Measurements from ENCODE around the gene PKP3. TPM values are rescaled to one million over a fixed set of nuclear protein-coding genes. Genes with fewer than 3 reads are reported as not detected.
A peak's percentile ranks its signal among the peaks of the same experiment; 100 is the strongest.

The PKP3 gene
- total RNA-seq, 4 donors from 2014 or later = 0.46 to 5.1 (median 1.5) TPM; not detected in 1

DNA sequence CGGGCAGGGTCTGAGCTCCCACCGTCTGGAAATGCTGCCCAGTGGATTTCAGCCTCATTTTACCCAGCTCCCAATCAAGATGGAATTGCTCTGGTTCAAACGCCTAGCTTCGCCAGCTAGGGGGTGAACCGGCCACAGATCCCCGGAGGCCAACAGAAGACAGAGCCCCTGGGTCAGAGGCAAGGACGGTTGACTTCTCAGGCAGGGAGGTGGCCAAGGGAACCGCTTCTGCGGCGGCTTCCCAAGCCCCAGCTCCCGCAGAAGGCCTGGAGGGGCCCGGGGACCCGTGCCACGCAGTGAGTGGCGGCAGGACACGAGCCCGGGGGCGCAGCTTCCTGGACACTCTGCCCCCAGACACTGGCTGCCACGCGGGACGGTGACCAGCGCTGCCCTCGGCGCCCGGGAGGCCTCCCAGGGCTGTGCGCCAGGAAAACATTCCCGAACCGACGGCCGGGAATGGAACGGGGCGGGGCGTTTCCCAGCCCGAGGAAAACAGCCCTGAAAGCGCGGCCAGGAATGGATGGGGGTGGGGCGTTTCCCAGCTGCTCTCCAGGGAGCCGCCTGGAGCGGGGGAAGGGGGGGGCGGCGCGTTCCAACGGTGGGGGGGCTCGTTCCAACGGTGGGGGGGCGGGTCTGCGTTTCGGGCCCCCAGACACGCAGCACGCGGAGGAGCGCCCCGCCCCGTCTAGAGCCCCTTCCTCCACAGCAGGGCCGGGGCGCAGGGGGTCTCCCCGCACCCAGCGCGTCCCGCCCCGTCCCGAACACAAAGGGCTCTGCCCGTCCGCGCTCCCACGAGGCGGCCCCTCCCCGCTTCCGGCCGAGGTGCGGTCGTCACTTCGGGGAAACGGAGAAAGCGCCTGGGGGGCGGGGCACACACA, 38.2 kb upstream of the PKP3 start:
- Histone ChIP-seq H3K9me3 (no peaks in the 10 kb centered on the region), H3K4me3 (peak overlapping the region; percentile 27 to 32), H3K36me3 (no peaks in the 10 kb centered on the region), H3K27me3 (no peaks in the 10 kb centered on the region), H3K27ac (peak overlapping the region; percentile 98 to 99), H3K4me1 (peaks cover 10 to 11% of the 10 kb centered on the region in 2 donors)
- DNase-seq = peak; percentile 98
- peak; percentile 22 to 61 for TF ChIP-seq POLR2A (IDR thresholded peaks at IDR 0.05)
- TF ChIP-seq, protein P1, sequence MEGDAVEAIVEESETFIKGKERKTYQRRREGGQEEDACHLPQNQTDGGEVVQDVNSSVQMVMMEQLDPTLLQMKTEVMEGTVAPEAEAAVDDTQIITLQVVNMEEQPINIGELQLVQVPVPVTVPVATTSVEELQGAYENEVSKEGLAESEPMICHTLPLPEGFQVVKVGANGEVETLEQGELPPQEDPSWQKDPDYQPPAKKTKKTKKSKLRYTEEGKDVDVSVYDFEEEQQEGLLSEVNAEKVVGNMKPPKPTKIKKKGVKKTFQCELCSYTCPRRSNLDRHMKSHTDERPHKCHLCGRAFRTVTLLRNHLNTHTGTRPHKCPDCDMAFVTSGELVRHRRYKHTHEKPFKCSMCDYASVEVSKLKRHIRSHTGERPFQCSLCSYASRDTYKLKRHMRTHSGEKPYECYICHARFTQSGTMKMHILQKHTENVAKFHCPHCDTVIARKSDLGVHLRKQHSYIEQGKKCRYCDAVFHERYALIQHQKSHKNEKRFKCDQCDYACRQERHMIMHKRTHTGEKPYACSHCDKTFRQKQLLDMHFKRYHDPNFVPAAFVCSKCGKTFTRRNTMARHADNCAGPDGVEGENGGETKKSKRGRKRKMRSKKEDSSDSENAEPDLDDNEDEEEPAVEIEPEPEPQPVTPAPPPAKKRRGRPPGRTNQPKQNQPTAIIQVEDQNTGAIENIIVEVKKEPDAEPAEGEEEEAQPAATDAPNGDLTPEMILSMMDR (IDR thresholded peaks at IDR 0.05) = peak in 1 of 4 experiments; percentile 2
- intact Hi-C loops (cut with DNase I; ENCODE audit: low total_unique reads) = no loop called here

DNA sequence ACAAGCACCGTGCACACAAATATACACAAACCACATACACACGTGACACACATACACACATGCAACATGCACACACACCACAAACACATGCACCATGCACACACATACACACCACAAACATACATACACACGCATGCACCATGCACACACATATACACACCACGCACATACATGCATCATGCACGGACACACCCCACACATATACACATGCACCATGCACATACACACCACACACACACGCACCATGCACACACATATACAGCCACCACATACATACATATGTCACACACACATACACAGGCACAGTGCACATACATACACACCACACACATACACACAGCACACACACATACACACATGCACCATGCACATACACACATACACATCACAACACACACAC, 37.4 kb upstream of the PKP3 start:
- no peak for DNase-seq
- TF ChIP-seq, protein P1 (IDR thresholded peaks at IDR 0.05) = no peak
- TF ChIP-seq POLR2A (IDR thresholded peaks at IDR 0.05) = no peak
- Histone ChIP-seq H3K9me3 (no peaks in the 10 kb centered on the region), H3K4me1 (peaks cover 10 to 11% of the 10 kb centered on the region in 2 donors), H3K36me3 (no peaks in the 10 kb centered on the region), H3K27me3 (no peaks in the 10 kb centered on the region), H3K27ac (no peak overlapping the region), H3K4me3 (no peak overlapping the region)
- intact Hi-C loops (cut with DNase I; ENCODE audit: low total_unique reads) = no loop called here

DNA sequence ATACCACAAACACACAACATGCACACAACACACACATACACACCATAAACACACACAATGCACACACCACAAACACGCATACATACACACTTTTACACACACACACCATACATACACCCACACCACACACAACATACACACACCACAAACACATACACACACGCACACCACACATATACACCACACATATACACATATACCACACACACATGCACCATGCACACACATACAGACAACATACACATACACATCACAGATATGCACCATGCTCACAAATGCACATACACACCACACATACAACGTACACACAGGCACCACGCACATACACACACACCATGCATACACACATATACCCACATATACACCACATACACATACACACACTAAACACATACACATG, 36.4 kb upstream of the PKP3 start:
- TF ChIP-seq, protein P1 (IDR thresholded peaks at IDR 0.05) = no peak
- TF ChIP-seq POLR2A (IDR thresholded peaks at IDR 0.05) = no peak
- Histone ChIP-seq H3K27ac (no peak overlapping the region), H3K36me3 (no peaks in the 10 kb centered on the region), H3K4me1 (peaks cover 10 to 11% of the 10 kb centered on the region in 2 donors), H3K9me3 (no peaks in the 10 kb centered on the region), H3K27me3 (no peaks in the 10 kb centered on the region), H3K4me3 (no peak overlapping the region)
- DNase-seq = no peak
- intact Hi-C loops (cut with DNase I; ENCODE audit: low total_unique reads) = no loop called here

DNA sequence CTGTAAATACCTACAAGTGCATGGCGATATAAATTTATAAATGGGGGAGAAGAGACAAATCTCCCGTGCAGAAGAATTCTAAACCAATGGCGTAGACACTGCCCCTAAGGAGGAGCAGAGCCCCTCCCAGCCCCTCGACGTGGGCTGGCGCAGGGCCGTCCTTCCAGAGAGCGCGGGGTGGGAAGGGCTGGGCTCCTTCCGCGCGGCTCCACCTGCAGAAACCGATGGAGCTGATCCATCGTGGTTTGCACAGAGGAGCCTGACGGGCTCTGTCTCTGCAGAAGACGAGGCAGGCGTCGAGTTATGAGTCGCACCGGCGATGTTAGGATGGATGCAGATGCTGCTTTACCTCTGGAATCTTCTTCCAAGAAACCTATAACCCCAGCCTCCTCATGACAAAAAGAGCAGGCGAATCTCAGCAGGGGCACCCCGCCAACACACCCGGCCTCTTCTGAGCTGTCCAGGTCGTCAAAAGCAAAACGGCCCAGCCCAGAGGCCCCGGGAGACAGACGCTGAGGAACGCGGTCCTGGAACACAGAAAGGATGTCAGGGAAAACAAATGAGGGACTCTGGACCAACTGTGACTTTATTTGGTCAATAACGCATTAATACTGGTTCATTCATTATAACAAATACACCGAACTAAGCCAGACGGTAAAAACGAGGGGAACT, 35.7 kb upstream of the PKP3 start:
- H3K9me3 ChIP-seq = no peaks in the 10 kb centered on the region
- intact Hi-C loops (cut with DNase I; ENCODE audit: low total_unique reads) = no loop called here
- H3K4me3 ChIP-seq = no peak overlapping the region
- H3K4me1 ChIP-seq = peaks cover 5 to 7% of the 10 kb centered on the region in 2 donors
- TF ChIP-seq POLR2A (IDR thresholded peaks at IDR 0.05) = no peak
- TF ChIP-seq, protein P1 (IDR thresholded peaks at IDR 0.05) = no peak
- H3K27ac ChIP-seq = no peak overlapping the region
- no peaks in the 10 kb centered on the region for H3K27me3 ChIP-seq
- DNase-seq = peak in 1 of 2 donors; percentile 32
- no peaks in the 10 kb centered on the region for H3K36me3 ChIP-seq
